ENCODE data around the gene DBF4. TPM values are rescaled to one million over a fixed set of nuclear protein-coding genes. Genes with fewer than 3 reads are reported as not detected.
"Not testable (repeated sequence)": the region's sequence is repeated elsewhere in the genome, so short reads cannot be mapped to it uniquely, and the experiment has no call there.

DBF4 gene
- total RNA-seq, 2 experiments from 2014 or later = 70.1 to 70.6 TPM

GRCh38 chr7:87934699-87935383 is 58.5 kb downstream of the DBF4 start:
- Mint-ChIP-seq H3K4me1 (ENCODE audit: low read depth) (peaks cover 10% of the 10 kb centered on the region), H3K4me3 (peak overlapping the region; percentile 84), H3K36me3 (ENCODE audit: low read depth) (peaks cover 3% of the 10 kb centered on the region), H3K27ac (no peak overlapping the region), H3K27me3 (ENCODE audit: low read depth) (peaks cover 7% of the 10 kb centered on the region), H3K9me3 (no peaks in the 10 kb centered on the region)
- intact Hi-C loops (cut with micrococcal nuclease) = loop anchor here (1.0 to 5.0 kb wide), 5 partner anchors 59 to 718 kb away; partner anchors contain the start of genes DBF4, SLC25A40 and TMEM243
- DNase-seq = peak; percentile 15
- CTCF ChIA-PET = interaction anchor here (1.4 kb wide), 1 partner anchor 138 kb away, joined by 4 read pairs; no protein-coding TSS in a partner anchor

- H3K27ac Mint-ChIP-seq = no peak overlapping the region
- no peak for DNase-seq
- H3K4me3 Mint-ChIP-seq = peak overlapping the region; percentile 84
- peaks cover 7% of the 10 kb centered on the region for H3K27me3 Mint-ChIP-seq (ENCODE audit: low read depth)
- peaks cover 3% of the 10 kb centered on the region for H3K36me3 Mint-ChIP-seq (ENCODE audit: low read depth)
- intact Hi-C loops (cut with micrococcal nuclease) = loop anchor here (2.0 kb wide), 1 partner anchor 283 kb away; no protein-coding TSS in a partner anchor
- CTCF ChIA-PET = interaction anchor here (0.9 kb wide), 1 partner anchor 234 kb away, joined by 4 read pairs; no protein-coding TSS in a partner anchor
- peaks cover 10% of the 10 kb centered on the region for H3K4me1 Mint-ChIP-seq (ENCODE audit: low read depth)
- no peaks in the 10 kb centered on the region for H3K9me3 Mint-ChIP-seq
These were observed 59.1 kb downstream of the DBF4 start for GRCh38 chr7:87935384-87935706.

GRCh38 chr7:87941138-87941537 is 64.8 kb downstream of the DBF4 start:
- no peak for DNase-seq

GRCh38 chr7:87944547-87944946 is 68.3 kb downstream of the DBF4 start:
- Mint-ChIP-seq H3K4me1 (ENCODE audit: low read depth) (no peaks in the 10 kb centered on the region), H3K4me3 (no peak overlapping the region), H3K36me3 (ENCODE audit: low read depth) (no peaks in the 10 kb centered on the region), H3K27ac (no peak overlapping the region), H3K9me3 (no peaks in the 10 kb centered on the region), H3K27me3 (ENCODE audit: low read depth) (no peaks in the 10 kb centered on the region)
- no peak for DNase-seq
- intact Hi-C loops (cut with micrococcal nuclease) = no loop called here
- CTCF ChIA-PET = interaction anchor here (0.6 kb wide), 2 partner anchors 106 to 1641 kb away, joined by 3 to 4 read pairs; no protein-coding TSS in a partner anchor

More at GRCh38 chr7:87941138-87941537, 64.8 kb downstream of the DBF4 start:
- CTCF ChIA-PET = no interaction called here
- Mint-ChIP-seq H3K27ac (no peak overlapping the region), H3K9me3 (no peaks in the 10 kb centered on the region), H3K36me3 (ENCODE audit: low read depth) (no peaks in the 10 kb centered on the region), H3K27me3 (ENCODE audit: low read depth) (no peaks in the 10 kb centered on the region), H3K4me1 (ENCODE audit: low read depth) (no peaks in the 10 kb centered on the region), H3K4me3 (no peak overlapping the region)
- intact Hi-C loops (cut with micrococcal nuclease) = no loop called here

GRCh38 chr7:87945926-87946325 is 69.6 kb downstream of the DBF4 start:
- H3K4me3 Mint-ChIP-seq; H3K27me3 Mint-ChIP-seq (ENCODE audit: low read depth); H3K27ac Mint-ChIP-seq; CTCF ChIA-PET; DNase-seq; H3K36me3 Mint-ChIP-seq (ENCODE audit: low read depth); H3K4me1 Mint-ChIP-seq (ENCODE audit: low read depth); intact Hi-C loops (cut with micrococcal nuclease); H3K9me3 Mint-ChIP-seq: not testable (repeated sequence)

GRCh38 chr7:87948371-87948770 is 72.1 kb downstream of the DBF4 start:
- no peaks in the 10 kb centered on the region for H3K27me3 Mint-ChIP-seq (ENCODE audit: low read depth)

More at GRCh38 chr7:87948371-87948770, 72.1 kb downstream of the DBF4 start:
- intact Hi-C loops (cut with micrococcal nuclease) = no loop called here
- Mint-ChIP-seq H3K9me3 (no peaks in the 10 kb centered on the region), H3K4me1 (ENCODE audit: low read depth) (no peaks in the 10 kb centered on the region), H3K4me3 (no peak overlapping the region), H3K27ac (no peak overlapping the region), H3K36me3 (ENCODE audit: low read depth) (no peaks in the 10 kb centered on the region)
- CTCF ChIA-PET = no interaction called here
- no peak for DNase-seq

Other genes starting within 250 kb of the DBF4 start
- under 1 TPM in 1 of 2 experiments, not detected in 1; 0.29 TPM for gene RUNDC3B, start 248.1 kb upstream of the DBF4 start, total RNA-seq
- gene SLC25A40, start 133 bp upstream of the DBF4 start, total RNA-seq = 10 to 100 TPM; 32.7 to 38.3 TPM
- gene ADAM22, start 57.8 kb downstream of the DBF4 start, total RNA-seq = 1 to 10 TPM; 1.2 to 1.9 TPM